PC-3 (cell line): ENCODE measurements around the gene ARHGAP26. TPM values are rescaled to one million over a fixed set of nuclear protein-coding genes. Genes with fewer than 3 reads are reported as not detected.

ENCODE experiments used
- ATAC-seq: fragments of 200-7000 bp; cut with Tn5 transposase; 2 replicates; pipeline ENCODE4 v1.9.1; 2020; ENCODE audit warnings: mild to moderate bottlenecking, moderate library complexity
- BruUV-seq: library from RNA; stranded (reverse); fragments of 400-500 nt; replicated peaks from 2 replicates; lab custom pipeline; 2021; lab: Mats Ljungman, UMichigan
- CTCF ChIA-PET: fragments of 300-600 bp; sonication (Branson Sonifier 250); formaldehyde crosslinking; loops from one replicate; lab custom pipeline; 2022; ENCODE audit warnings: antibody characterized with exemption; lab: Charles Lee
- POLR2A ChIA-PET: fragments of 300-600 bp; sonication (Branson Sonifier 250); formaldehyde crosslinking; loops from one replicate; lab custom pipeline; 2022; ENCODE audit warnings: antibody characterized with exemption; ENCODE audit not compliant: unreplicated experiment; lab: Charles Lee
- DNase-seq: peaks from one replicate; pipeline ENCODE4 v3.0.0-alpha.2; 2015
- H2AFZ ChIP-seq: fragments of 300-600 bp; sonication (generic); 2 replicates; pipeline ENCODE4 v1.6.0; 2016; ENCODE audit warnings: antibody characterized with exemption, low read length
- H3F3A ChIP-seq: fragments of 300-600 bp; sonication (generic); one replicate; pipeline ENCODE4 v1.6.0; 2017; ENCODE audit warnings: antibody characterized with exemption, low read length, control low read depth, mild to moderate bottlenecking; ENCODE audit not compliant: unreplicated experiment
- H3K27ac ChIP-seq: fragments of 300-600 bp; sonication (generic); 2 replicates; pipeline ENCODE4 v1.5.1; 2016; ENCODE audit warnings: mild to moderate bottlenecking, low read length
- H3K27me3 ChIP-seq: fragments of 300-600 bp; sonication (generic); 2 replicates; pipeline ENCODE4 v1.6.1; 2016; ENCODE audit warnings: low read length, mixed read lengths
- H3K36me3 ChIP-seq: fragments of 300-600 bp; sonication (generic); 2 replicates; pipeline ENCODE4 v1.6.1; 2016; ENCODE audit warnings: low read depth, mixed run types, low read length, mixed read lengths
- H3K4me1 ChIP-seq: fragments of 300-600 bp; sonication (generic); 2 replicates; pipeline ENCODE4 v1.5.1; 2016; ENCODE audit warnings: low read length; ENCODE audit not compliant: insufficient read depth
- H3K4me2 ChIP-seq: fragments of 300-600 bp; sonication (generic); 2 replicates; pipeline ENCODE4 v1.6.0; 2016; ENCODE audit warnings: low read length
- H3K4me3 ChIP-seq: fragments of 300-600 bp; sonication (generic); 2 replicates; pipeline ENCODE4 v1.5.1; 2016; ENCODE audit warnings: mild to moderate bottlenecking, low read length, mixed read lengths
- H3K79me2 ChIP-seq: fragments of 300-600 bp; sonication (generic); 2 replicates; pipeline ENCODE4 v1.6.1; 2017; ENCODE audit warnings: low read length, mixed read lengths
- H3K9ac ChIP-seq: fragments of 300-600 bp; sonication (generic); 2 replicates; pipeline ENCODE4 v1.6.0; 2016; ENCODE audit warnings: mild to moderate bottlenecking, low read length
- H3K9me2 ChIP-seq: fragments of 300-600 bp; sonication (generic); replicated peaks from 2 replicates; pipeline ENCODE4 v1.6.1; 2016; ENCODE audit warnings: mixed run types, low read length, mixed read lengths
- H3K9me3 ChIP-seq: fragments of 300-600 bp; sonication (generic); 2 replicates; pipeline ENCODE4 v1.6.1; 2016; ENCODE audit warnings: low read length, mixed read lengths
- H4K20me1 ChIP-seq: fragments of 300-600 bp; sonication (generic); 2 replicates; pipeline ENCODE4 v1.6.1; 2016; ENCODE audit warnings: low read length, mixed read lengths
- EZH2 ChIP-seq: fragments of 300-600 bp; sonication (generic); IDR thresholded peaks from one replicate; pipeline ENCODE4 v1.6.1; 2017; ENCODE audit warnings: antibody characterized with exemption, mild to moderate bottlenecking, low read length; ENCODE audit not compliant: unreplicated experiment
- EZH2phosphoT487 ChIP-seq: fragments of 300-600 bp; sonication (generic); IDR thresholded peaks from 2 replicates; pipeline ENCODE4 v1.6.1; 2018; ENCODE audit warnings: mild to moderate bottlenecking, antibody characterized with exemption, low read length, borderline replicate concordance
- intact Hi-C: fragments of 100-400 bp; cut with micrococcal nuclease; formaldehyde crosslinking; loops from 2 replicates; pipeline ENCODE4 v1.9.0; 2023
- total RNA-seq: library from RNA; depleted of rRNA; stranded (reverse); fragments of >200 nt; gene quantifications from 2 replicates; pipeline ENCODE4 v1.2.3, GENCODE V29; 2014
- TF ChIP-seq, protein P1 (sequence below): fragments of 300-600 bp; sonication (generic); conservative IDR thresholded peaks from 2 replicates; pipeline ENCODE4 v1.5.1; 2017; ENCODE audit warnings: antibody characterized with exemption, low read depth, mild to moderate bottlenecking, low read length

Gene ARHGAP26
- total RNA-seq, 1 experiment from 2014 or later: 11.7 TPM

GRCh38 chr5:143214458-143214857 lies 444.3 kb downstream of the ARHGAP26 start:
- no peak overlapping the region for H3K4me3 ChIP-seq
- H3K9me3 ChIP-seq: no peaks in the 10 kb centered on the region
- H3K9ac ChIP-seq: no peak overlapping the region
- no peaks in the 10 kb centered on the region for H3K36me3 ChIP-seq
- no TSS peak for BruUV-seq
- DNase-seq (no peak), ATAC-seq (no peak)
- ChIA-PET CTCF (no interaction called here), POLR2A (no interaction called here)
- intact Hi-C loops: no loop called here
- H2AFZ ChIP-seq: no peak overlapping the region
- no peaks in the 10 kb centered on the region for H3F3A ChIP-seq
- H3K27me3 ChIP-seq: no peaks in the 10 kb centered on the region
- no peaks in the 10 kb centered on the region for H3K9me2 ChIP-seq
- H3K4me2 ChIP-seq: no peak overlapping the region
- H3K27ac ChIP-seq: no peak overlapping the region
- H4K20me1 ChIP-seq: no peaks in the 10 kb centered on the region
- no peaks in the 10 kb centered on the region for H3K4me1 ChIP-seq
- TF ChIP-seq EZH2phosphoT487 (no peak), EZH2 (no peak)
- TF ChIP-seq, protein P1, sequence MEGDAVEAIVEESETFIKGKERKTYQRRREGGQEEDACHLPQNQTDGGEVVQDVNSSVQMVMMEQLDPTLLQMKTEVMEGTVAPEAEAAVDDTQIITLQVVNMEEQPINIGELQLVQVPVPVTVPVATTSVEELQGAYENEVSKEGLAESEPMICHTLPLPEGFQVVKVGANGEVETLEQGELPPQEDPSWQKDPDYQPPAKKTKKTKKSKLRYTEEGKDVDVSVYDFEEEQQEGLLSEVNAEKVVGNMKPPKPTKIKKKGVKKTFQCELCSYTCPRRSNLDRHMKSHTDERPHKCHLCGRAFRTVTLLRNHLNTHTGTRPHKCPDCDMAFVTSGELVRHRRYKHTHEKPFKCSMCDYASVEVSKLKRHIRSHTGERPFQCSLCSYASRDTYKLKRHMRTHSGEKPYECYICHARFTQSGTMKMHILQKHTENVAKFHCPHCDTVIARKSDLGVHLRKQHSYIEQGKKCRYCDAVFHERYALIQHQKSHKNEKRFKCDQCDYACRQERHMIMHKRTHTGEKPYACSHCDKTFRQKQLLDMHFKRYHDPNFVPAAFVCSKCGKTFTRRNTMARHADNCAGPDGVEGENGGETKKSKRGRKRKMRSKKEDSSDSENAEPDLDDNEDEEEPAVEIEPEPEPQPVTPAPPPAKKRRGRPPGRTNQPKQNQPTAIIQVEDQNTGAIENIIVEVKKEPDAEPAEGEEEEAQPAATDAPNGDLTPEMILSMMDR: no peak
- H3K79me2 ChIP-seq: no peaks in the 10 kb centered on the region

GRCh38 chr5:143214890-143215289 lies 444.7 kb downstream of the ARHGAP26 start:
- H3K4me1 ChIP-seq: no peaks in the 10 kb centered on the region
- no peak overlapping the region for H3K9ac ChIP-seq
- no peak overlapping the region for H3K4me2 ChIP-seq
- H3K4me3 ChIP-seq: no peak overlapping the region
- H3K27me3 ChIP-seq: no peaks in the 10 kb centered on the region
- POLR2A ChIA-PET: no interaction called here
- intact Hi-C loops: no loop called here
- H3K27ac ChIP-seq: no peak overlapping the region
- H4K20me1 ChIP-seq: no peaks in the 10 kb centered on the region
- DNase-seq (no peak), ATAC-seq (no peak)
- TF ChIP-seq EZH2 (no peak), EZH2phosphoT487 (no peak)
- TF ChIP-seq, protein P1: no peak
- H3K9me2 ChIP-seq: no peaks in the 10 kb centered on the region
- H3K79me2 ChIP-seq: no peaks in the 10 kb centered on the region
- CTCF ChIA-PET: no interaction called here
- H2AFZ ChIP-seq: no peak overlapping the region
- no peaks in the 10 kb centered on the region for H3K9me3 ChIP-seq
- H3K36me3 ChIP-seq: no peaks in the 10 kb centered on the region
- no TSS peak for BruUV-seq
- H3F3A ChIP-seq: no peaks in the 10 kb centered on the region

DNA sequence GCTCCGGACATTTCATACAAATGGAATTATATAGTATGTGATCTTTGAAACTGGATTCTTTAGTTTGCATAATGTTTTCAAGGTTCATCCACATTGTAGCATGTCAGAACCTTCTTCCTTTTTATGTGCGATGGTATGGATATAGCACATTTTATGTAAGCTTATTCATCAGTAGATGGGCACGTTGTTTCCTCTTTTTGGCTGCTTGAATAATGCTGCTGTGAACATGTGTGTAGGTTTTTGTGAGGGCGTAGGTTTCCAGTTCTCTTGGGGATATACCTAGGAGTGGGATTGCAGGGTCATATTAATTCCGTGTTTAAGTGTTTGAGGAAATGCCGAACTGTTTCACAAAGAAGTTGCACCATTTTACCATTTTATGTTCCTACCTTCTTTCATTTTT lies 445.5 kb downstream of the ARHGAP26 start:
- H3F3A ChIP-seq: no peaks in the 10 kb centered on the region
- no peak overlapping the region for H3K4me3 ChIP-seq
- no TSS peak for BruUV-seq
- no peak overlapping the region for H2AFZ ChIP-seq
- no peaks in the 10 kb centered on the region for H3K4me1 ChIP-seq
- no peaks in the 10 kb centered on the region for H3K27me3 ChIP-seq
- ChIA-PET CTCF (no interaction called here), POLR2A (no interaction called here)
- H4K20me1 ChIP-seq: no peaks in the 10 kb centered on the region
- H3K9me3 ChIP-seq: no peaks in the 10 kb centered on the region
- H3K4me2 ChIP-seq: no peak overlapping the region
- TF ChIP-seq EZH2phosphoT487 (no peak), EZH2 (no peak)
- TF ChIP-seq, protein P1: no peak
- no peaks in the 10 kb centered on the region for H3K9me2 ChIP-seq
- H3K79me2 ChIP-seq: no peaks in the 10 kb centered on the region
- DNase-seq (no peak), ATAC-seq (no peak)
- no peaks in the 10 kb centered on the region for H3K36me3 ChIP-seq
- no peak overlapping the region for H3K9ac ChIP-seq
- intact Hi-C loops: no loop called here
- H3K27ac ChIP-seq: no peak overlapping the region
